ENCODE data around the gene VWC2L. TPM values are rescaled to one million over a fixed set of nuclear protein-coding genes. Genes with fewer than 3 reads are reported as not detected.

Gene VWC2L
- total and polyA plus RNA-seq, 10 of the 15 experiments (the other 5 are each of a cell fraction or from before 2014, with no cell fraction given), result not detected

DNA sequence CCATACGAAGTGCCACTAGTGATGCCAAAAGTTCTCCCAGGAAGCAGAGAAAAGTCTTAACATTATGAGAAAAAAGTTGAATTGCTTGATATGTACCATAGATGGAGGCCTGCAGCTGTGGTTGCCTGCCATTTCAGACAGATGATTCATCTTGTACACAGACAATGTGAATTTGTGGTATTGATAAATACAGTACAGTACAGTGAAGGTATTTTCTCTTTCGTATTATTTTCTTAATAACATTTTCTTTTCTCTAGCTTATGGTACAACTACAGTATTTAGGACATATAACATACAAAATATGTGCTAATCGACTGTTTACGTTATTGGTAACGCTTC lies 33.6 kb upstream of the VWC2L start:
- Histone ChIP-seq H2AFZ (ENCODE audit: control insufficient read depth, low read depth, low read length) (no peak overlapping the region), H3K9ac (ENCODE audit: control insufficient read depth, insufficient read depth, low read length) (no peak overlapping the region), H3K4me3 (no peak overlapping the region), H3K79me2 (ENCODE audit: control insufficient read depth, insufficient read depth, low read length) (no peaks in the 10 kb centered on the region), H3K27ac (ENCODE audit: control insufficient read depth, insufficient read depth) (no peak overlapping the region), H4K20me1 (ENCODE audit: control insufficient read depth, insufficient read depth) (no peaks in the 10 kb centered on the region), H3K4me1 (ENCODE audit: control insufficient read depth, insufficient read depth, low read length) (no peaks in the 10 kb centered on the region), H3K36me3 (ENCODE audit: control insufficient read depth in 2 of 2, insufficient read depth in 2 of 2, low read length in 1 of 2) (no peaks in the 10 kb centered on the region), H3K9me3 (replicated peaks; ENCODE audit: control insufficient read depth, insufficient read depth, low read length) (no peaks in the 10 kb centered on the region), H3K27me3 (replicated peaks in 1 of 2; ENCODE audit: control insufficient read depth in 2 of 2, insufficient read depth in 2 of 2, low read length in 1 of 2) (no peaks in the 10 kb centered on the region), H3K4me2 (ENCODE audit: control insufficient read depth, insufficient read depth) (no peak overlapping the region)
- FAIRE-seq (no peak), ATAC-seq (no peak), DNase-seq (ENCODE audit: low read depth, low spot score) (no peak)
- intact Hi-C loops (cut with micrococcal nuclease; ENCODE audit: unreplicated experiment) (no loop called here), in situ Hi-C loops (cut with MboI) (no loop called here)
- WGBS (ENCODE audit: insufficient coverage, insufficient replicate concordance, low lambda C conversion rate, missing lambda C conversion rate), result 52% methylated on average over 5 of the region's 5 CpGs
- TF ChIP-seq RCOR1 (conservative IDR thresholded peaks at IDR 0.05; ENCODE audit: low read depth, low read length), result no peak
- TF ChIP-seq ZZZ3 (IDR thresholded peaks at IDR 0.05; ENCODE audit: control insufficient read depth, insufficient read length, low read depth), result no peak
- TF ChIP-seq MEF2B (IDR thresholded peaks at IDR 0.05; ENCODE audit: partially characterized antibody, poor library complexity, severe bottlenecking), result no peak
- no peak for TF ChIP-seq TCF12 (IDR thresholded peaks at IDR 0.05; ENCODE audit: low read depth, low read length)
- TF ChIP-seq, protein P1, sequence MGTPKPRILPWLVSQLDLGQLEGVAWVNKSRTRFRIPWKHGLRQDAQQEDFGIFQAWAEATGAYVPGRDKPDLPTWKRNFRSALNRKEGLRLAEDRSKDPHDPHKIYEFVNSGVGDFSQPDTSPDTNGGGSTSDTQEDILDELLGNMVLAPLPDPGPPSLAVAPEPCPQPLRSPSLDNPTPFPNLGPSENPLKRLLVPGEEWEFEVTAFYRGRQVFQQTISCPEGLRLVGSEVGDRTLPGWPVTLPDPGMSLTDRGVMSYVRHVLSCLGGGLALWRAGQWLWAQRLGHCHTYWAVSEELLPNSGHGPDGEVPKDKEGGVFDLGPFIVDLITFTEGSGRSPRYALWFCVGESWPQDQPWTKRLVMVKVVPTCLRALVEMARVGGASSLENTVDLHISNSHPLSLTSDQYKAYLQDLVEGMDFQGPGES (IDR thresholded peaks at IDR 0.05), result no peak
- TF ChIP-seq, protein P2, sequence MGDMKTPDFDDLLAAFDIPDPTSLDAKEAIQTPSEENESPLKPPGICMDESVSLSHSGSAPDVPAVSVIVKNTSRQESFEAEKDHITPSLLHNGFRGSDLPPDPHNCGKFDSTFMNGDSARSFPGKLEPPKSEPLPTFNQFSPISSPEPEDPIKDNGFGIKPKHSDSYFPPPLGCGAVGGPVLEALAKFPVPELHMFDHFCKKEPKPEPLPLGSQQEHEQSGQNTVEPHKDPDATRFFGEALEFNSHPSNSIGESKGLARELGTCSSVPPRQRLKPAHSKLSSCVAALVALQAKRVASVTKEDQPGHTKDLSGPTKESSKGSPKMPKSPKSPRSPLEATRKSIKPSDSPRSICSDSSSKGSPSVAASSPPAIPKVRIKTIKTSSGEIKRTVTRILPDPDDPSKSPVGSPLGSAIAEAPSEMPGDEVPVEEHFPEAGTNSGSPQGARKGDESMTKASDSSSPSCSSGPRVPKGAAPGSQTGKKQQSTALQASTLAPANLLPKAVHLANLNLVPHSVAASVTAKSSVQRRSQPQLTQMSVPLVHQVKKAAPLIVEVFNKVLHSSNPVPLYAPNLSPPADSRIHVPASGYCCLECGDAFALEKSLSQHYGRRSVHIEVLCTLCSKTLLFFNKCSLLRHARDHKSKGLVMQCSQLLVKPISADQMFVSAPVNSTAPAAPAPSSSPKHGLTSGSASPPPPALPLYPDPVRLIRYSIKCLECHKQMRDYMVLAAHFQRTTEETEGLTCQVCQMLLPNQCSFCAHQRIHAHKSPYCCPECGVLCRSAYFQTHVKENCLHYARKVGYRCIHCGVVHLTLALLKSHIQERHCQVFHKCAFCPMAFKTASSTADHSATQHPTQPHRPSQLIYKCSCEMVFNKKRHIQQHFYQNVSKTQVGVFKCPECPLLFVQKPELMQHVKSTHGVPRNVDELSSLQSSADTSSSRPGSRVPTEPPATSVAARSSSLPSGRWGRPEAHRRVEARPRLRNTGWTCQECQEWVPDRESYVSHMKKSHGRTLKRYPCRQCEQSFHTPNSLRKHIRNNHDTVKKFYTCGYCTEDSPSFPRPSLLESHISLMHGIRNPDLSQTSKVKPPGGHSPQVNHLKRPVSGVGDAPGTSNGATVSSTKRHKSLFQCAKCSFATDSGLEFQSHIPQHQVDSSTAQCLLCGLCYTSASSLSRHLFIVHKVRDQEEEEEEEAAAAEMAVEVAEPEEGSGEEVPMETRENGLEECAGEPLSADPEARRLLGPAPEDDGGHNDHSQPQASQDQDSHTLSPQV (IDR thresholded peaks at IDR 0.05), result no peak
- TF ChIP-seq RAD51 (IDR thresholded peaks at IDR 0.05), result no peak
- no peak for TF ChIP-seq SUZ12 (IDR thresholded peaks at IDR 0.05; ENCODE audit: unreplicated experiment)
- TF ChIP-seq, protein P3, sequence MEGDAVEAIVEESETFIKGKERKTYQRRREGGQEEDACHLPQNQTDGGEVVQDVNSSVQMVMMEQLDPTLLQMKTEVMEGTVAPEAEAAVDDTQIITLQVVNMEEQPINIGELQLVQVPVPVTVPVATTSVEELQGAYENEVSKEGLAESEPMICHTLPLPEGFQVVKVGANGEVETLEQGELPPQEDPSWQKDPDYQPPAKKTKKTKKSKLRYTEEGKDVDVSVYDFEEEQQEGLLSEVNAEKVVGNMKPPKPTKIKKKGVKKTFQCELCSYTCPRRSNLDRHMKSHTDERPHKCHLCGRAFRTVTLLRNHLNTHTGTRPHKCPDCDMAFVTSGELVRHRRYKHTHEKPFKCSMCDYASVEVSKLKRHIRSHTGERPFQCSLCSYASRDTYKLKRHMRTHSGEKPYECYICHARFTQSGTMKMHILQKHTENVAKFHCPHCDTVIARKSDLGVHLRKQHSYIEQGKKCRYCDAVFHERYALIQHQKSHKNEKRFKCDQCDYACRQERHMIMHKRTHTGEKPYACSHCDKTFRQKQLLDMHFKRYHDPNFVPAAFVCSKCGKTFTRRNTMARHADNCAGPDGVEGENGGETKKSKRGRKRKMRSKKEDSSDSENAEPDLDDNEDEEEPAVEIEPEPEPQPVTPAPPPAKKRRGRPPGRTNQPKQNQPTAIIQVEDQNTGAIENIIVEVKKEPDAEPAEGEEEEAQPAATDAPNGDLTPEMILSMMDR (IDR thresholded peaks at IDR 0.05 in 2 of 3, conservative IDR thresholded peaks at IDR 0.05 in 1 of 3; ENCODE audit: control insufficient read depth in 2 of 3, extremely low read depth in 1 of 3, insufficient read depth in 1 of 3, low read depth in 3 of 3, low read length in 3 of 3), result no peak
- TF ChIP-seq ZNF274 (IDR thresholded peaks at IDR 0.05; ENCODE audit: insufficient read depth, insufficient read length), result no peak
- no peak for TF ChIP-seq SUPT20H (IDR thresholded peaks at IDR 0.05; ENCODE audit: borderline replicate concordance, control insufficient read depth, low read depth, low read length)
- TF ChIP-seq, protein P4, sequence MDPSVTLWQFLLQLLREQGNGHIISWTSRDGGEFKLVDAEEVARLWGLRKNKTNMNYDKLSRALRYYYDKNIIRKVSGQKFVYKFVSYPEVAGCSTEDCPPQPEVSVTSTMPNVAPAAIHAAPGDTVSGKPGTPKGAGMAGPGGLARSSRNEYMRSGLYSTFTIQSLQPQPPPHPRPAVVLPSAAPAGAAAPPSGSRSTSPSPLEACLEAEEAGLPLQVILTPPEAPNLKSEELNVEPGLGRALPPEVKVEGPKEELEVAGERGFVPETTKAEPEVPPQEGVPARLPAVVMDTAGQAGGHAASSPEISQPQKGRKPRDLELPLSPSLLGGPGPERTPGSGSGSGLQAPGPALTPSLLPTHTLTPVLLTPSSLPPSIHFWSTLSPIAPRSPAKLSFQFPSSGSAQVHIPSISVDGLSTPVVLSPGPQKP (IDR thresholded peaks at IDR 0.05; ENCODE audit: low read depth, low read length), result no peak
- no peak for TF ChIP-seq HDAC2 (IDR thresholded peaks at IDR 0.05)
- no peak for TF ChIP-seq CBFB (IDR thresholded peaks at IDR 0.05; ENCODE audit: low read depth)
- ChIA-PET CTCF (no interaction called here), SMC1A (ENCODE audit: uncharacterized antibody, unreplicated experiment) (no interaction called here), RAD21 (ENCODE audit: unreplicated experiment) (no interaction called here), POLR2A (no interaction called here)
- BruUV-seq (replicated peaks), result no TSS peak
